GM23338 (cell line): ENCODE results near the gene ZNF226. TPM values are rescaled to one million over a fixed set of nuclear protein-coding genes. Genes with fewer than 3 reads are reported as not detected.

ENCODE experiments used
- ATAC-seq: fragments of 200-7000 bp; cut with Tn5 transposase; 3 replicates; pipeline ENCODE4 v1.9.1; 2020
- DNase-seq: peaks from one replicate; pipeline ENCODE4 v3.0.0-alpha.2; 2015; ENCODE audit warnings: low spot score
- H2AFZ ChIP-seq: fragments of 200-600 bp; sonication (generic); 2 replicates; pipeline ENCODE4 v1.8.0; 2016; ENCODE audit warnings: antibody characterized with exemption, mild to moderate bottlenecking, moderate library complexity
- H3F3A ChIP-seq: fragments of 200-600 bp; sonication (generic); replicated peaks from 2 replicates; pipeline ENCODE4 v1.8.0; 2017; ENCODE audit warnings: antibody characterized with exemption, mixed run types, low read depth
- H3K27ac ChIP-seq: fragments of 200-600 bp; sonication (generic); 2 replicates; pipeline ENCODE4 v1.6.1; 2016; ENCODE audit warnings: low read depth
- H3K27me3 ChIP-seq: fragments of 200-600 bp; sonication (generic); 2 replicates; pipeline ENCODE4 v1.8.0; 2016; ENCODE audit warnings: mild to moderate bottlenecking, mixed run types, moderate library complexity; ENCODE audit not compliant: insufficient read depth
- H3K36me3 ChIP-seq: fragments of 200-600 bp; sonication (generic); 2 replicates; pipeline ENCODE4 v1.8.0; 2016; ENCODE audit warnings: mild to moderate bottlenecking; ENCODE audit not compliant: insufficient read depth
- H3K4me1 ChIP-seq: fragments of 200-600 bp; sonication (generic); 2 replicates; pipeline ENCODE4 v1.8.0; 2016; ENCODE audit warnings: mild to moderate bottlenecking, moderate library complexity; ENCODE audit not compliant: insufficient read depth
- H3K4me2 ChIP-seq: fragments of 200-600 bp; sonication (generic); 2 replicates; pipeline ENCODE4 v1.7.1; 2017; ENCODE audit warnings: mixed run types
- H3K4me3 ChIP-seq: fragments of 200-600 bp; sonication (generic); 2 replicates; pipeline ENCODE4 v1.6.1; 2016; ENCODE audit warnings: mixed run types
- H3K79me2 ChIP-seq: fragments of 200-600 bp; sonication (generic); replicated peaks from 2 replicates; pipeline ENCODE4 v1.8.0; 2017; ENCODE audit warnings: mild to moderate bottlenecking; ENCODE audit not compliant: insufficient read depth
- H3K9me2 ChIP-seq: fragments of 200-600 bp; sonication (generic); 2 replicates; pipeline ENCODE4 v1.8.0; 2017; ENCODE audit not compliant: insufficient read depth
- H4K20me1 ChIP-seq: fragments of 200-600 bp; sonication (generic); replicated peaks from 2 replicates; pipeline ENCODE4 v1.8.0; 2017; ENCODE audit warnings: mild to moderate bottlenecking; ENCODE audit not compliant: insufficient read depth
- H3K27ac Mint-ChIP-seq: 2 replicates; pipeline ENCODE4 v1.8.0; 2020; ENCODE audit warnings: inconsistent platforms, mild to moderate bottlenecking, moderate library complexity, mixed read lengths
- H3K27me3 Mint-ChIP-seq: 3 replicates; pipeline ENCODE4 v1.8.0; 2022; ENCODE audit warnings: low read depth, mild to moderate bottlenecking, moderate library complexity, mixed read lengths, inconsistent platforms; ENCODE audit not compliant: insufficient read depth, poor library complexity
- H3K36me3 Mint-ChIP-seq: 3 replicates; pipeline ENCODE4 v1.8.0; 2021; ENCODE audit warnings: low read depth, mild to moderate bottlenecking, inconsistent platforms, moderate library complexity, mixed read lengths
- H3K4me1 Mint-ChIP-seq: 3 replicates; pipeline ENCODE4 v1.8.0; 2020; ENCODE audit warnings: mild to moderate bottlenecking, inconsistent platforms, mixed read lengths
- H3K4me3 Mint-ChIP-seq: 3 replicates; pipeline ENCODE4 v1.8.0; 2021; ENCODE audit warnings: moderate library complexity, mild to moderate bottlenecking, inconsistent platforms, mixed read lengths
- H3K9me3 Mint-ChIP-seq: 3 replicates; pipeline ENCODE4 v1.8.0; 2020; ENCODE audit warnings: moderate library complexity, mild to moderate bottlenecking, inconsistent platforms, mixed read lengths
- CREB1 ChIP-seq: fragments of 250-450 bp; sonication (Bioruptor Pico); IDR thresholded peaks from 2 replicates; pipeline ENCODE4 v1.5.0; 2020; ENCODE audit warnings: low read depth, mild to moderate bottlenecking, moderate library complexity
- CTCF ChIP-seq, 2 experiments: fragments of 200-600 bp in 1 of 2; sonication (generic) in 1 of 2; conservative IDR thresholded peaks; 2 replicates each; pipeline versions ENCODE4 v1.5.1 to v1.6.1; 2016 to 2017; ENCODE audit warnings: antibody characterized with exemption in 2 of 2, low read depth in 2 of 2, mild to moderate bottlenecking in 2 of 2, moderate library complexity in 1 of 2
- ETS1 ChIP-seq: IDR thresholded peaks from 2 replicates; pipeline ENCODE4 v1.6.1; 2016; ENCODE audit warnings: antibody characterized with exemption
- EZH2 ChIP-seq: fragments of 200-600 bp; sonication (generic); IDR thresholded peaks from one replicate; pipeline ENCODE4 v1.8.0; 2017; ENCODE audit warnings: antibody characterized with exemption, mild to moderate bottlenecking, low read depth; ENCODE audit not compliant: unreplicated experiment
- EZH2phosphoT487 ChIP-seq: fragments of 200-600 bp; sonication (generic); IDR thresholded peaks from one replicate; pipeline ENCODE4 v1.8.1; 2018; ENCODE audit warnings: antibody characterized with exemption; ENCODE audit not compliant: unreplicated experiment
- JUNB ChIP-seq: IDR thresholded peaks from one replicate; pipeline ENCODE4 v1.6.1; 2016; ENCODE audit warnings: antibody characterized with exemption; ENCODE audit not compliant: unreplicated experiment
- NANOG ChIP-seq: IDR thresholded peaks from 2 replicates; pipeline ENCODE4 v1.6.1; 2016; ENCODE audit warnings: antibody characterized with exemption, borderline replicate concordance
- POLR2AphosphoS5 ChIP-seq: IDR thresholded peaks from 2 replicates; pipeline ENCODE4 v1.6.1; 2016; ENCODE audit warnings: antibody characterized with exemption, low read depth
- REST ChIP-seq: IDR thresholded peaks from one replicate; pipeline ENCODE4 v1.6.1; 2018; ENCODE audit warnings: antibody characterized with exemption; ENCODE audit not compliant: unreplicated experiment
- STAT1 ChIP-seq: IDR thresholded peaks from one replicate; pipeline ENCODE4 v1.6.1; 2016; ENCODE audit warnings: antibody characterized with exemption; ENCODE audit not compliant: unreplicated experiment
- ZNF114 ChIP-seq: fragments of 250-450 bp; sonication (Bioruptor Pico); IDR thresholded peaks from 2 replicates; pipeline ENCODE4 v1.5.0; 2020; ENCODE audit warnings: mild to moderate bottlenecking, moderate library complexity
- ZNF331 ChIP-seq: fragments of 250-450 bp; sonication (Bioruptor Pico); IDR thresholded peaks from 2 replicates; pipeline ENCODE4 v1.5.0; 2020; ENCODE audit warnings: low read depth, mild to moderate bottlenecking, moderate library complexity
- ZNF462 ChIP-seq: fragments of 250-450 bp; sonication (Bioruptor Pico); IDR thresholded peaks from 2 replicates; pipeline ENCODE4 v1.5.0; 2020; ENCODE audit warnings: mild to moderate bottlenecking, moderate library complexity
- polyA plus RNA-seq: library from polyadenylated mRNA; unstranded; fragments of >200 nt; fragmentation: Nextera tagmentation; extraction: Ambion mirVana; gene quantifications from 2 replicates; pipeline ENCODE4 v1.2.1, GENCODE V29; 2016
- total RNA-seq: library from RNA; depleted of rRNA; stranded (reverse); fragments of >200 nt; shearing (Covaris generic); gene quantifications from 2 replicates; pipeline ENCODE4 v1.2.3, GENCODE V29; 2014

The ZNF226 gene
- total and polyA plus RNA-seq, 2 experiments from 2014 or later = 10.5 to 11.7 TPM

DNA sequence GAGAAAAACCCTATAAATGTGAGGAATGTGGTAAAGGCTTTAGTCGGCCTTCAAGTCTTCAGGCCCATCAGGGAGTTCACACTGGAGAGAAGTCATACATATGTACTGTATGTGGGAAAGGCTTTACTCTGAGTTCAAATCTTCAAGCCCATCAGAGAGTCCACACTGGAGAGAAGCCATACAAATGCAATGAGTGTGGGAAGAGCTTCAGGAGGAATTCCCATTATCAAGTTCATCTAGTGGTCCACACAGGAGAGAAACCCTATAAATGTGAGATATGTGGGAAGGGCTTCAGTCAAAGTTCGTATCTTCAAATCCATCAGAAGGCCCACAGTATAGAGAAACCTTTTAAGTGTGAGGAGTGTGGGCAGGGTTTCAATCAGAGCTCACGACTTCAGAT lies 11.7 kb downstream of the ZNF226 start:
- peaks cover 62% of the 10 kb centered on the region for H3K9me3 Mint-ChIP-seq

More for the DNA sequence above, 11.7 kb downstream of the ZNF226 start:
- H3K4me2 ChIP-seq = no peak overlapping the region
- H3K27me3 Mint-ChIP-seq = peaks cover 4% of the 10 kb centered on the region
- H3K4me1 Mint-ChIP-seq = no peaks in the 10 kb centered on the region
- DNase-seq = no peak
- H3K36me3 ChIP-seq = peaks cover 62% of the 10 kb centered on the region
- ATAC-seq = no peak
- H3K4me1 ChIP-seq = no peaks in the 10 kb centered on the region
- H3K4me3 ChIP-seq = no peak overlapping the region
- no peak overlapping the region for H2AFZ ChIP-seq
- H3K36me3 Mint-ChIP-seq = peaks cover 72% of the 10 kb centered on the region
- TF ChIP-seq REST = no peak
- no peak for TF ChIP-seq JUNB
- TF ChIP-seq EZH2phosphoT487 = no peak
- no peak for TF ChIP-seq ZNF114 (CRISPR knock-in tag)
- TF ChIP-seq STAT1 = no peak
- TF ChIP-seq POLR2AphosphoS5 = no peak
- TF ChIP-seq ETS1 = no peak
- no peak for TF ChIP-seq NANOG
- no peak for TF ChIP-seq CTCF (conservative IDR thresholded peaks at IDR 0.05; ENCODE audit: low read depth in 2 of 2)
- TF ChIP-seq CREB1 = no peak
- no peak for TF ChIP-seq ZNF462 (CRISPR knock-in tag)
- no peak for TF ChIP-seq ZNF331
- TF ChIP-seq EZH2 = no peak
- no peaks in the 10 kb centered on the region for H3K79me2 ChIP-seq
- no peak overlapping the region for H3K4me3 Mint-ChIP-seq
- peaks cover 8% of the 10 kb centered on the region; the same call in 1 of the 2 replicates for H4K20me1 ChIP-seq
- no peaks in the 10 kb centered on the region for H3K9me2 ChIP-seq
- no peak overlapping the region for H3K27ac ChIP-seq
- no peaks in the 10 kb centered on the region for H3F3A ChIP-seq
- H3K27me3 ChIP-seq = no peaks in the 10 kb centered on the region
- no peak overlapping the region for H3K27ac Mint-ChIP-seq
